Gastroesophageal sphincter (tissue), 4 donors: ENCODE results near the gene SRRM1. TPM values are rescaled to one million over a fixed set of nuclear protein-coding genes. Genes with fewer than 3 reads are reported as not detected.
"Not testable (repeated sequence)": the region's sequence is repeated elsewhere in the genome, so short reads cannot be mapped to it uniquely, and the experiment has no call there.

Source experiments
- ATAC-seq: fragments of 150-250 bp; one replicate; pipeline ENCODE4 v1.9.1; 2016; ENCODE audit warnings: mild to moderate bottlenecking, moderate library complexity
- H3K27ac ChIP-seq, 4 donors: fragments of 200-600 bp; sonication (generic) in 3 of 4; 1 replicate in 3 of 4; 2 replicates in 1 of 4; pipeline ENCODE4 v1.5.1; 2016 to 2019
- H3K27me3 ChIP-seq: fragments of 200-600 bp; sonication (generic); one replicate; pipeline ENCODE4 v1.5.1; 2019
- H3K36me3 ChIP-seq, 2 donors: fragments of 200-600 bp; sonication (generic); one replicate each; pipeline ENCODE4 v1.5.1; 2019; ENCODE audit warnings: control low read depth in 1 of 2
- H3K4me1 ChIP-seq, 3 donors: fragments of 200-600 bp; sonication (generic); 1 replicate in 2 of 3; 2 replicates in 1 of 3; pipeline ENCODE4 v1.5.1; 2016 to 2019; ENCODE audit warnings: control low read depth in 2 of 3
- H3K4me3 ChIP-seq, 2 donors: fragments of 200-600 bp; sonication (generic); one replicate each; pipeline ENCODE4 v1.5.1; 2019; ENCODE audit warnings: mild to moderate bottlenecking in 1 of 2, moderate library complexity in 1 of 2
- H3K9me3 ChIP-seq, 3 donors: fragments of 200-600 bp; sonication (generic); one replicate each; pipeline ENCODE4 v1.5.1; 2017 to 2019; ENCODE audit warnings: control low read depth in 2 of 3
- EP300 ChIP-seq: sonication (generic); formaldehyde crosslinking; IDR thresholded peaks from one replicate; pipeline ENCODE4 v1.6.1; 2017; ENCODE audit warnings: antibody characterized with exemption, mild to moderate bottlenecking
- POLR2A ChIP-seq, 2 donors: fragments of 450-650 bp; IDR thresholded peaks; one replicate each; pipeline ENCODE4 v1.6.1; 2017; ENCODE audit warnings: antibody characterized with exemption in 2 of 2, mild to moderate bottlenecking in 2 of 2, moderate library complexity in 1 of 2
- POLR2AphosphoS5 ChIP-seq: sonication (generic); formaldehyde crosslinking; IDR thresholded peaks from one replicate; pipeline ENCODE4 v1.6.1; 2017; ENCODE audit warnings: antibody characterized with exemption
- WGBS, 2 donors: methylation state at CpG; one replicate each; pipeline ENCODE4 v1.1.5; 2018; ENCODE audit warnings: low coverage in 1 of 2; 5-methylcytosine and 5-hydroxymethylcytosine counted together
- total RNA-seq, 4 donors: library from RNA; depleted of rRNA; stranded (reverse); fragments of >200 nt; gene quantifications; one replicate each; pipeline ENCODE4 v1.1.0, GENCODE V29; 2016
- TF ChIP-seq, protein P1 (sequence below), 4 experiments: fragments of 200-600 bp in 2 of 4; fragments of 450-650 bp in 2 of 4; sonication (generic) in 1 of 4; IDR thresholded peaks; one replicate each; pipeline ENCODE4 v1.5.1; 2017 to 2019; ENCODE audit warnings: antibody characterized with exemption in 4 of 4, mild to moderate bottlenecking in 2 of 4, moderate library complexity in 2 of 4

The SRRM1 gene
- total RNA-seq, 4 donors from 2014 or later, result 47.0 to 114 (median 64.5) TPM

DNA sequence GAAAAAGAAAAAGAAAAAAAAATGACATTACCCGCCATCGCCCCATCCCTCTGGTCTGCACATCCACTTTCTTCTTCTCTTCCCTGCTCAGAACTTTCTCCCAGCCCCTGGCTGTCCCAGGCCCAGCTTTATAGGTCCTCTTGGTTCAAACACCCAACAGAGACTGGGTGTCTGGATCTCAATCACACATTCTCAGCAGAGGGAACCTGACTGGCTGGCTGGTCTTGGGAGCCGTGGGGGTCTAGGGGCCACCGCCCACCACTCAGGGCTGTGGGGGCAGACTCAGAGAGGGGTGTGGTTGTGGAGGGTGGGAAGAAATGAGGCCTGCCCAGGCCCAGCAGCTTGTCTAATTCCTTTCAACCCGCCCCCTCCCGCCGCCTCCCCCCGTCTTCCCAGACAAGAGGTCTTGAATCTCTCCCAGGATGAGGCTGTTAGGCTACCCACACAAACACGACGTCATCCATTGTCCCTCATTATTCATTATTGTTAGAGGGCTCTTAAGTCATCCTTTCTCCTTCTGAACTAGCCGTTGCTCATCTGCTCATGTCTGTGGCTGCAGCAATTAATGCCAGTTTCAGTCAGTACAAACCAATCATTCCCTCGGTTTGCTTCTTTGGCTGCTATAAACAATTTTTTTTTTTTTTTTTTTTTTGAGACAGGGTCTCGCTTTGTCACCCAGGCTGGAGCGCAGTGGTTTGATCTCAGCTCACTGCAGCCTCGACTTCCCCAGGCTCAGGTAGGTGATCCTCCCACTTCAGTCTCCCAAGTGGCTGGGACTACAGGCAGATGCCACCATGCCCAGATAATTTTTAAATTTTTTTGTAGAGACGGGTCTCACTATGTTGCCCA is 61.5 kb downstream of the SRRM1 start:
- no peak for ATAC-seq
- H3K27ac ChIP-seq, result peak overlapping the region in 3 of 4 donors; percentile 18 to 63 (median 60)
- peaks cover 0 to 21% (median 5%) of the 10 kb centered on the region in 3 donors for H3K4me1 ChIP-seq
- no peaks in the 10 kb centered on the region for H3K9me3 ChIP-seq
- TF ChIP-seq POLR2AphosphoS5, result no peak
- TF ChIP-seq, protein P1, sequence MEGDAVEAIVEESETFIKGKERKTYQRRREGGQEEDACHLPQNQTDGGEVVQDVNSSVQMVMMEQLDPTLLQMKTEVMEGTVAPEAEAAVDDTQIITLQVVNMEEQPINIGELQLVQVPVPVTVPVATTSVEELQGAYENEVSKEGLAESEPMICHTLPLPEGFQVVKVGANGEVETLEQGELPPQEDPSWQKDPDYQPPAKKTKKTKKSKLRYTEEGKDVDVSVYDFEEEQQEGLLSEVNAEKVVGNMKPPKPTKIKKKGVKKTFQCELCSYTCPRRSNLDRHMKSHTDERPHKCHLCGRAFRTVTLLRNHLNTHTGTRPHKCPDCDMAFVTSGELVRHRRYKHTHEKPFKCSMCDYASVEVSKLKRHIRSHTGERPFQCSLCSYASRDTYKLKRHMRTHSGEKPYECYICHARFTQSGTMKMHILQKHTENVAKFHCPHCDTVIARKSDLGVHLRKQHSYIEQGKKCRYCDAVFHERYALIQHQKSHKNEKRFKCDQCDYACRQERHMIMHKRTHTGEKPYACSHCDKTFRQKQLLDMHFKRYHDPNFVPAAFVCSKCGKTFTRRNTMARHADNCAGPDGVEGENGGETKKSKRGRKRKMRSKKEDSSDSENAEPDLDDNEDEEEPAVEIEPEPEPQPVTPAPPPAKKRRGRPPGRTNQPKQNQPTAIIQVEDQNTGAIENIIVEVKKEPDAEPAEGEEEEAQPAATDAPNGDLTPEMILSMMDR (IDR thresholded peaks at IDR 0.05), result no peak
- TF ChIP-seq POLR2A (IDR thresholded peaks at IDR 0.05), result no peak
- TF ChIP-seq EP300, result no peak
- H3K36me3 ChIP-seq, result no peaks in the 10 kb centered on the region
- H3K4me3 ChIP-seq, result peak overlapping the region in 1 of 2 donors; percentile 21
- WGBS, 2 donors, result 26 to 53% methylated on average over 5 to 6 of the region's 16 CpGs
- H3K27me3 ChIP-seq, result no peaks in the 10 kb centered on the region

DNA sequence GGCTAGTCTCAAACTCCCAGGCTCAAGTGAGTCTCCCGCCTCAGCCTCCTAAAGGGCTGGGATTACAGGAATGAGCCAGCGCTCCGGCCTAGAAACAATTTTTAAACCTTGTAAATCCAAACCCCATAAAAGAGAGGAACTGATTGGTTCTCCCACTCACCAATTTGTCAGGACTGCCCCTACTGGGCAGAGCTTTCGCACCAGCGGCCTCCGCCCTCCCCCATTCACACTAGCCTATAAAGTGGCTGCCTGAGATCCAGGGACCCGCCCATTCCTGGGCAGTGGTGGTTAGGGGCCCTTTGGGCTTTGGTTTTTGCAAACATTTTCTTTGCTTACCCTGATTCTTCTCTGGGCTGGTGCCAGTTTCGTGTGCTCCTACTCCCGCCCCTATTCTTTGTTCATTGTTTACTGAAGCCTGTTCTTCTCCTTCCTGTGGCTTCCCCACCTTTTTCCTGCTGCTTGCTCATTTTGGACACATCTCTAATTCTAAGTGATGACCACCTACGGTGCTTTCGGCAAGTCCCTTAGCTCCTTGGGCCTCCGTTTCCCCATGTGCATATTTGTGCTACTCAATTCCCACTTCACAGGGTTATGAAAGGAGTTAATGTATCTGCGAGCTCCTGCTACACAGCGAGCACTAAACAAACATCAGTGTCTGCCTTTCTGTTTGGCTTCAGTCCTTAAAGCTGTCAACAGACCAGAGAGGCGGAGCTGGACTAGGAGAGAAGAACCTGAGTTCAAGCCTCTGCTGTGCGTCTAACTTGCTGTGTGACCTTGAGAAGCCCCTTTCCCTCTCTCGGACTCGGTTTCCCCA is 62.4 kb downstream of the SRRM1 start:
- 42 to 50% methylated on average over 11 to 15 of the region's 18 CpGs for WGBS, 2 donors
- Histone ChIP-seq H3K4me1 (peaks cover 0 to 21% (median 5%) of the 10 kb centered on the region in 3 donors), H3K4me3 (peak overlapping the region in 1 of 2 donors; percentile 21), H3K9me3 (no peaks in the 10 kb centered on the region), H3K27me3 (no peaks in the 10 kb centered on the region), H3K27ac (peak overlapping the region in 3 of 4 donors; percentile 48 to 63 (median 60)), H3K36me3 (no peaks in the 10 kb centered on the region)
- ATAC-seq, result peak; percentile 93
- no peak for TF ChIP-seq POLR2AphosphoS5
- TF ChIP-seq, protein P1 (IDR thresholded peaks at IDR 0.05), result peak in 1 of 4 experiments; percentile 9

DNA sequence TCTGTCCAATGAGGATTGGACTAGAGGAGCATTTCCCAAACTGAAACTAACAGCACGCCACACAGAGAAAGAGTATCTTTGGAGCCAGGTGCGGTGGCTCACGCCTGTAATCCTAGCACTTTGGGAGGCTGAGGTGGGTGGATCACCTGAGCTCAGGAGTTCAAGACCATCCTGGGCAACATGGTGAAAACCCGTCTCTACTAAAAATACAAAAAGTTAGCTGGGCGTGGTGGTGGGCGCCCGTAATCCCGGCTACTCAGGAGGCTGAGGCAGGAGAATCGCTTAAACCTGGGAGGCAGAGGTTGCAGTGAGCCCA is 62.9 kb downstream of the SRRM1 start:
- not testable (repeated sequence) for H3K9me3 ChIP-seq, H3K27me3 ChIP-seq, H3K36me3 ChIP-seq, H3K4me3 ChIP-seq, ATAC-seq
- Histone ChIP-seq H3K4me1 (peaks cover 0 to 21% (median 5%) of the 10 kb centered on the region in 3 donors), H3K27ac (peak overlapping the region in 3 of 4 donors; percentile 48 to 63 (median 60))
- 96% methylated on average over 9 of the region's 9 CpGs; no CpG with 5 or more reads in 1 of the 2 donors for WGBS, 2 donors

DNA sequence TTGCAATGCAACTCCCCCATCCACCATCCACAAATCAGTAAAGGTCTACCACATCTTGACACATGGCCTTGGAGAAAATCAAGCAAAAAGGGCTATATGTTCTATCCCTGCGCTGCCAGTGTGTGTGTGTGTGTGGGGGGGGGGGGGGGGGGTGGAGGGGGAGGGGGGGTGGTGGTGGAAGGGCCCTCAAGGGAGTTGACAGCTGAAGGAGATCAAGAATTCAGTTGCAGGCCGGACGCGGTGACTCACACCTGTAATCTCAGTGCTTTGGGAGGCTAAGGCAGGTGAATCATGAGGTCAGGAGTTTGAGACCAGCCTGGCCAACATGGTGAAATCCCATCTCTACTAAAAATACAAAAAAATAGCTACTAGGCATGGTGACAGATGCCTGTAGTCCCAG is 64.6 kb downstream of the SRRM1 start:
- no peak overlapping the region for H3K27ac ChIP-seq
- H3K4me3 ChIP-seq, result no peak overlapping the region
- H3K9me3 ChIP-seq, result no peaks in the 10 kb centered on the region
- no peak for ATAC-seq
- no peaks in the 10 kb centered on the region for H3K27me3 ChIP-seq
- WGBS, 2 donors, result 80% methylated on average over 4 of the region's 4 CpGs; no CpG with 5 or more reads in 1 of the 2 donors
- no peak for TF ChIP-seq EP300
- TF ChIP-seq POLR2AphosphoS5, result no peak
- TF ChIP-seq, protein P1 (IDR thresholded peaks at IDR 0.05), result no peak
- no peak for TF ChIP-seq POLR2A (IDR thresholded peaks at IDR 0.05)
- peaks cover 0 to 21% (median 5%) of the 10 kb centered on the region in 3 donors for H3K4me1 ChIP-seq
- H3K36me3 ChIP-seq, result no peaks in the 10 kb centered on the region

DNA sequence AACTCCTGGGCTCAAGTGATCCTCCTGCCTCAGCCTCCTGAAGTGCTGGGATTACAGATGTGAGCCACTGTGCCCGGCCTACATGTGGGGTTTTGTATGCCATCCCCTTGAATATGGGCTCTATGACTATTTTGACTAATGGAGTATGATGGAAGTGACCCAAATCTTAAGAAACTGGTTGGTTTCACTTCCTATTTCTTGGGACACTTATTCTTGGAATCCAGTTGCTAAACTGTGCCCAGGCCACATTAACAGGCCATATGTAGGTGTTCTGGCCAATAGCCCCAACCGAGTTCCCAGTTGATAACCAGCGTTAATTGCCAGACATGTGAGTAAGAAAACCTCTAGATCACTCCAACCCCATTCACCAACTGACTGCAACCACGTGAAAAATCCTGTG is 65.8 kb downstream of the SRRM1 start:
- Histone ChIP-seq H3K36me3 (no peaks in the 10 kb centered on the region), H3K4me1 (peaks cover 0 to 21% (median 5%) of the 10 kb centered on the region in 3 donors), H3K9me3 (no peaks in the 10 kb centered on the region), H3K27ac (no peak overlapping the region), H3K27me3 (no peaks in the 10 kb centered on the region), H3K4me3 (no peak overlapping the region)
- WGBS, 2 donors, result 86 to 100% methylated on average over 2 to 4 of the region's 4 CpGs
- TF ChIP-seq POLR2A (IDR thresholded peaks at IDR 0.05), result no peak
- no peak for TF ChIP-seq EP300
- TF ChIP-seq, protein P1 (IDR thresholded peaks at IDR 0.05), result no peak
- TF ChIP-seq POLR2AphosphoS5, result no peak
- ATAC-seq, result no peak
